Activated naive CD8-positive, alpha-beta T cell treated with anti-CD3 and anti-CD28 coated beads, Interleukin-2, amount 10 ng/mL, durations not matched to agents 7 days and 5 days (primary cell): Measurements from ENCODE around the gene FASN. TPM values are rescaled to one million over a fixed set of nuclear protein-coding genes. Genes with fewer than 3 reads are reported as not detected.

Experiments used
- total RNA-seq, 2 experiments: library from RNA; stranded (reverse); gene quantifications; one replicate each; pipeline ENCODE4 v1.2.3, GENCODE V29; 2021

Gene FASN
- total RNA-seq, 2 experiments from 2014 or later = 154 to 163 TPM

Other genes starting within 250 kb of the FASN start
- 100 to 1,000 TPM; 319 to 347 TPM for gene P4HB, start 237.7 kb downstream of the FASN start, total RNA-seq
- 100 to 1,000 TPM; 538 to 539 TPM for gene ARHGDIA, start 226.9 kb downstream of the FASN start, total RNA-seq
- gene ALYREF, start 206.7 kb downstream of the FASN start, total RNA-seq = 100 to 1,000 TPM; 135 to 152 TPM
- 100 to 1,000 TPM; 102 to 106 TPM for gene ANAPC11, start 206.5 kb downstream of the FASN start, total RNA-seq
- gene NPB, start 196.0 kb downstream of the FASN start, total RNA-seq = 1 to 10 TPM in 1 of 2 experiments, under 1 TPM in 1; 0.47 to 1.0 TPM
- 10 to 100 TPM; 39.3 to 44.5 TPM for gene PCYT2, start 186.8 kb downstream of the FASN start, total RNA-seq
- gene SIRT7, start 180.1 kb downstream of the FASN start, total RNA-seq = 10 to 100 TPM; 64.8 to 65.2 TPM
- gene MAFG, start 170.5 kb downstream of the FASN start, total RNA-seq = 10 to 100 TPM; 18.3 to 20.4 TPM
- gene PYCR1, start 160.9 kb downstream of the FASN start, total RNA-seq = 10 to 100 TPM; 12.1 to 17.8 TPM
- gene MYADML2, start 151.0 kb downstream of the FASN start, total RNA-seq = not detected
- gene NOTUM, start 137.0 kb downstream of the FASN start, total RNA-seq = under 1 TPM; 0.25 to 0.26 TPM
- gene ASPSCR1, start 120.6 kb downstream of the FASN start, total RNA-seq = 10 to 100 TPM; 34.4 to 35.1 TPM
- 10 to 100 TPM; 62.0 to 64.7 TPM for gene CENPX, start 75.4 kb downstream of the FASN start, total RNA-seq
- 10 to 100 TPM; 41.6 to 45.1 TPM for gene LRRC45, start 74.9 kb downstream of the FASN start, total RNA-seq
- 1 to 10 TPM; 6.7 to 7.6 TPM for gene RAC3, start 66.6 kb downstream of the FASN start, total RNA-seq
- 100 to 1,000 TPM; 110 to 115 TPM for gene DCXR, start 60.5 kb downstream of the FASN start, total RNA-seq
- 10 to 100 TPM; 28.7 to 28.8 TPM for gene RFNG, start 46.4 kb downstream of the FASN start, total RNA-seq
- gene GPS1, start 46.3 kb downstream of the FASN start, total RNA-seq = 10 to 100 TPM; 76.0 to 79.8 TPM
- gene DUS1L, start 32.4 kb downstream of the FASN start, total RNA-seq = 100 to 1,000 TPM; 126 to 130 TPM
- gene CCDC57, start 114.6 kb upstream of the FASN start, total RNA-seq = 10 to 100 TPM; 79.5 to 81.7 TPM
- 100 to 1,000 TPM; 195 to 211 TPM for gene SLC16A3, start 130.8 kb upstream of the FASN start, total RNA-seq
- 100 to 1,000 TPM; 135 to 140 TPM for gene CSNK1D, start 175.5 kb upstream of the FASN start, total RNA-seq
- gene CD7, start 219.4 kb upstream of the FASN start, total RNA-seq = 100 to 1,000 TPM; 286 to 320 TPM
- 1 to 10 TPM in 1 of 2 experiments, under 1 TPM in 1; 0.86 to 1.0 TPM for gene SECTM1, start 235.5 kb upstream of the FASN start, total RNA-seq